Subcutaneous adipose tissue (tissue), 4 donors: ENCODE data around the gene BCAS4. TPM values are rescaled to one million over a fixed set of nuclear protein-coding genes. Genes with fewer than 3 reads are reported as not detected.

Experiments used
- CTCF ChIP-seq: fragments of 450-650 bp; IDR thresholded peaks from one replicate; pipeline ENCODE4 v1.5.1; 2016; ENCODE audit warnings: low read depth, mild to moderate bottlenecking, control low read depth, antibody characterized with exemption, moderate library complexity
- total RNA-seq, 4 donors: library from RNA; depleted of rRNA; stranded (reverse); fragments of >200 nt; gene quantifications; one replicate each; pipeline ENCODE4 v1.1.0, GENCODE V29; 2016

The BCAS4 gene
- total RNA-seq, 4 donors from 2014 or later = 0.49 to 14.8 (median 4.3) TPM

- no peak for TF ChIP-seq CTCF
Observed at GRCh38 chr20:50765674-50766073, 29.2 kb upstream of the BCAS4 start.

GRCh38 chr20:50772420-50773185 lies 22.3 kb upstream of the BCAS4 start:
- TF ChIP-seq CTCF = no peak

- peak; percentile 62 for TF ChIP-seq CTCF
Observed at GRCh38 chr20:50774515-50774914, 20.3 kb upstream of the BCAS4 start.

- TF ChIP-seq CTCF = no peak
Observed at GRCh38 chr20:50776122-50776817, 18.6 kb upstream of the BCAS4 start.

GRCh38 chr20:50777373-50777772 lies 17.5 kb upstream of the BCAS4 start:
- TF ChIP-seq CTCF = no peak

- TF ChIP-seq CTCF = no peak
Observed at GRCh38 chr20:50783390-50783789, 11.5 kb upstream of the BCAS4 start.

- TF ChIP-seq CTCF = no peak
Observed at GRCh38 chr20:50783903-50784302, 11.0 kb upstream of the BCAS4 start.
